ENCODE results near the gene PIK3R4.

The PIK3R4 gene

GRCh38 chr3:130759692-130760338, 13.2 kb upstream of the PIK3R4 start:
- DNase-seq (ENCODE audit: low spot score), result peak; percentile 67
- TF ChIP-seq, protein P1, sequence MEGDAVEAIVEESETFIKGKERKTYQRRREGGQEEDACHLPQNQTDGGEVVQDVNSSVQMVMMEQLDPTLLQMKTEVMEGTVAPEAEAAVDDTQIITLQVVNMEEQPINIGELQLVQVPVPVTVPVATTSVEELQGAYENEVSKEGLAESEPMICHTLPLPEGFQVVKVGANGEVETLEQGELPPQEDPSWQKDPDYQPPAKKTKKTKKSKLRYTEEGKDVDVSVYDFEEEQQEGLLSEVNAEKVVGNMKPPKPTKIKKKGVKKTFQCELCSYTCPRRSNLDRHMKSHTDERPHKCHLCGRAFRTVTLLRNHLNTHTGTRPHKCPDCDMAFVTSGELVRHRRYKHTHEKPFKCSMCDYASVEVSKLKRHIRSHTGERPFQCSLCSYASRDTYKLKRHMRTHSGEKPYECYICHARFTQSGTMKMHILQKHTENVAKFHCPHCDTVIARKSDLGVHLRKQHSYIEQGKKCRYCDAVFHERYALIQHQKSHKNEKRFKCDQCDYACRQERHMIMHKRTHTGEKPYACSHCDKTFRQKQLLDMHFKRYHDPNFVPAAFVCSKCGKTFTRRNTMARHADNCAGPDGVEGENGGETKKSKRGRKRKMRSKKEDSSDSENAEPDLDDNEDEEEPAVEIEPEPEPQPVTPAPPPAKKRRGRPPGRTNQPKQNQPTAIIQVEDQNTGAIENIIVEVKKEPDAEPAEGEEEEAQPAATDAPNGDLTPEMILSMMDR (IDR thresholded peaks at IDR 0.05; ENCODE audit: extremely low read depth, missing control alignments), result peak; percentile 69

GRCh38 chr3:130758624-130759369, 12.2 kb upstream of the PIK3R4 start:
- DNase-seq (ENCODE audit: low spot score), result peak; percentile 37
- TF ChIP-seq, protein P1 (IDR thresholded peaks at IDR 0.05; ENCODE audit: extremely low read depth, missing control alignments), result no peak

GRCh38 chr3:130757611-130758150, 11.1 kb upstream of the PIK3R4 start:
- TF ChIP-seq, protein P1 (IDR thresholded peaks at IDR 0.05; ENCODE audit: extremely low read depth, missing control alignments), result no peak
- no peak for DNase-seq (ENCODE audit: low spot score)

DNA sequence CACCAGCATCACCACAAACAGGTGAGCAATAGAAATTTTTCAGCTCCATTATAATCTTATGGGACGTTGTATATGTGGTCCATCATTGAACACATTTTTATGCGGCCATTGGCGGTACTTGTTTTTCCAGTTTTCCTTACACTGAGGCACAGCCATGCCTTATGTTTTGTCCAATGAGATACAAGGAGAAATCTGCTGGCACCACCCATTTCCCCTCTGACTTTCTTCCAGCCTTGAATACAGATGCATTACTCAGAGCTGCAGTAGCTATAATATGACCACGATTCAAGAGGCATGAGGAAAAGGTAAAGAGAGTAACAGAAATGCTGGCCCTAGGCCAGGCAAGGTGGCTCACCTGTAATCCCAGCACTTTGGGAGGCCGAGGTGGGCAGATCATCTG, 9.0 kb upstream of the PIK3R4 start:
- TF ChIP-seq, protein P1 (IDR thresholded peaks at IDR 0.05; ENCODE audit: extremely low read depth, missing control alignments), result no peak
- DNase-seq (ENCODE audit: low spot score), result no peak

DNA sequence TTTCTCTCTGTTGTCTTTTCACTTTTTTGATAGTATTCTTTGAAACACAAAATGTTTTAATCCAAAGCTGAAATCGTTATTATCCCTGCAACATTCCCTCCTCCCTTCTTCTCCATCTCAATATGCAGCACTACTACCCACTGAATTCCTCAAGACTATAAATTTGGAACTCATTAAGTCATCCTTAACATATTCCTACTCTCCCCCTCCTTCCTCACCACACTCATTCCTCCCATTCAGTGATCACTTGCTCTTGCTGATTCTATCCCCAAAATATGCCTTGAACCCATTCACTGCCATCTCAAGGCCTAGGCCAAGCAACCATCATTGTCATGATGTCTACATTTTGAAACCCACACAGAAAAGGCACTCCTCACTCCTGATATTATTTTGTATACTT, 2.4 kb upstream of the PIK3R4 start:
- TF ChIP-seq, protein P1 (IDR thresholded peaks at IDR 0.05; ENCODE audit: extremely low read depth, missing control alignments), result no peak
- DNase-seq (ENCODE audit: low spot score), result no peak

DNA sequence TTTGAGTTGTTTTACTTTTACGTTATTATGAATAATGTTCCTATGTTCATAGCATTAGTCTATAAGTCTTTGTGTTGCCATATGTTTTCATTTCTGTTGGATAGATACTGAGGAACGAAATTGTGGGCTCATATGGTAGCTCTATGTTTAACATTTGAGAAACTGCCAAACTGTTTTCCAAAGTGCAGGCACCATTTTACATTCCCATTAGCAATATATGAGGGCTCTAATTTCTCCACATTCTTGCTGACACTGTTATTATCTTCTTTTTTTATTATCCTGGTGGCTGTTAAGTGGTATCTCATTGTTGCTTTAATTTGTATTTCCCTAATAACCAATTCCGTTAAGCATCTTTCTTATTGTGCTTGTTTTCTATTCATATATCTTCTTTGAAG, 1.8 kb upstream of the PIK3R4 start:
- no peak for DNase-seq (ENCODE audit: low spot score)

More for the DNA sequence above, 1.8 kb upstream of the PIK3R4 start:
- TF ChIP-seq, protein P1 (IDR thresholded peaks at IDR 0.05; ENCODE audit: extremely low read depth, missing control alignments), result no peak
